Effector memory CD8-positive, alpha-beta T cell (primary cell): Measurements from ENCODE around the gene PYGO2.
"Not testable (repeated sequence)": the region's sequence is repeated elsewhere in the genome, so short reads cannot be mapped to it uniquely, and the experiment has no call there.

Experiments
- ATAC-seq: fragments of 150-1000 bp; cut with Tn5 transposase; replicated peaks from 2 replicates; pipeline ENCODE4 v1.10.0; 2021; ENCODE audit warnings: mild to moderate bottlenecking, moderate library complexity
- DNase-seq, 3 experiments: peaks; one replicate each; pipeline ENCODE4 v3.0.0; 2021
- H3K27ac Mint-ChIP-seq, 2 donors: one replicate each; pipeline ENCODE4 v1.8.0; 2022; ENCODE audit warnings: mild to moderate bottlenecking in 2 of 2, mixed read lengths in 2 of 2, moderate library complexity in 2 of 2
- H3K27me3 Mint-ChIP-seq, 2 donors: one replicate each; pipeline ENCODE4 v1.8.0; 2022; ENCODE audit warnings: mixed read lengths in 2 of 2
- H3K36me3 Mint-ChIP-seq: one replicate; pipeline ENCODE4 v1.8.0; 2022; ENCODE audit warnings: mild to moderate bottlenecking, moderate library complexity, mixed read lengths; ENCODE audit not compliant: insufficient read depth
- H3K4me1 Mint-ChIP-seq, 2 donors: one replicate each; pipeline ENCODE4 v1.8.0; 2022; ENCODE audit warnings: low read depth in 2 of 2, mixed read lengths in 2 of 2
- H3K4me3 Mint-ChIP-seq, 2 donors: one replicate each; pipeline ENCODE4 v1.8.0; 2022; ENCODE audit warnings: mild to moderate bottlenecking in 2 of 2, mixed read lengths in 2 of 2, moderate library complexity in 2 of 2
- H3K9me3 Mint-ChIP-seq, 2 donors: one replicate each; pipeline ENCODE4 v1.8.0; 2022; ENCODE audit warnings: mixed read lengths in 2 of 2

PYGO2 gene

GRCh38 chr1:154982897-154983648, 21.5 kb upstream of the PYGO2 start, which contains the start of gene FLAD1:
FLAD1 (plus strand) TSS chr1:154983344; CDS start chr1:154983695, 351 bp downstream.
- peaks cover 18% of the 10 kb centered on the region for H3K36me3 Mint-ChIP-seq
- peak; percentile 98 for ATAC-seq
- H3K4me1 Mint-ChIP-seq = peaks cover 7 to 13% of the 10 kb centered on the region in 2 donors
- H3K4me3 Mint-ChIP-seq = no peak within 1 kb of the TSS
- no peaks in the 10 kb centered on the region for H3K27me3 Mint-ChIP-seq
- H3K27ac Mint-ChIP-seq = no peak within 1 kb of the TSS
- peak; percentile 94 for DNase-seq
- H3K9me3 Mint-ChIP-seq = no peaks in the 10 kb centered on the region

- Mint-ChIP-seq H3K4me1 (peaks cover 7 to 11% of the 10 kb centered on the region in 2 donors), H3K9me3 (no peaks in the 10 kb centered on the region), H3K27ac (no peak overlapping the region), H3K36me3 (peaks cover 18% of the 10 kb centered on the region), H3K27me3 (no peaks in the 10 kb centered on the region), H3K4me3 (no peak overlapping the region)
- DNase-seq = no peak
- no peak for ATAC-seq
These were observed 20.8 kb upstream of the PYGO2 start for GRCh38 chr1:154982341-154982740.

GRCh38 chr1:154978360-154978759, 16.8 kb upstream of the PYGO2 start:
- no peaks in the 10 kb centered on the region for H3K36me3 Mint-ChIP-seq
- H3K27me3 Mint-ChIP-seq = no peaks in the 10 kb centered on the region
- no peaks in the 10 kb centered on the region for H3K9me3 Mint-ChIP-seq
- DNase-seq (no peak), ATAC-seq (no peak)
- no peak overlapping the region for H3K4me3 Mint-ChIP-seq
- no peak overlapping the region for H3K27ac Mint-ChIP-seq
- H3K4me1 Mint-ChIP-seq = peaks cover 4 to 5% of the 10 kb centered on the region in 2 donors

GRCh38 chr1:154977762-154978161, 16.2 kb upstream of the PYGO2 start:
- H3K36me3 Mint-ChIP-seq, H3K9me3 Mint-ChIP-seq, DNase-seq, H3K27me3 Mint-ChIP-seq, ATAC-seq, H3K4me1 Mint-ChIP-seq, H3K27ac Mint-ChIP-seq: not testable (repeated sequence)
- H3K4me3 Mint-ChIP-seq = peak overlapping the region in 1 of 2 donors; percentile 18

GRCh38 chr1:154975409-154976059, 14.0 kb upstream of the PYGO2 start:
- Mint-ChIP-seq H3K4me1 (peaks cover 19 to 24% of the 10 kb centered on the region in 2 donors), H3K36me3 (peaks cover 5% of the 10 kb centered on the region), H3K27ac (no peak overlapping the region), H3K4me3 (no peak overlapping the region), H3K27me3 (no peaks in the 10 kb centered on the region), H3K9me3 (no peaks in the 10 kb centered on the region)
- ATAC-seq = peak; percentile 7
- peak; percentile 29 to 39 (median 33) for DNase-seq

GRCh38 chr1:154974808-154975408, 13.3 kb upstream of the PYGO2 start:
- Mint-ChIP-seq H3K9me3 (no peaks in the 10 kb centered on the region), H3K27ac (no peak overlapping the region), H3K27me3 (no peaks in the 10 kb centered on the region), H3K36me3 (peaks cover 7% of the 10 kb centered on the region), H3K4me1 (peaks cover 19 to 24% of the 10 kb centered on the region in 2 donors), H3K4me3 (no peak overlapping the region)
- DNase-seq (peak; percentile 88 to 93 (median 93)), ATAC-seq (peak; percentile 53)

- Mint-ChIP-seq H3K4me1 (peaks cover 21 to 29% of the 10 kb centered on the region in 2 donors), H3K4me3 (no peak within 1 kb of the TSS), H3K36me3 (peaks cover 13% of the 10 kb centered on the region), H3K9me3 (no peaks in the 10 kb centered on the region), H3K27me3 (no peaks in the 10 kb centered on the region), H3K27ac (no peak within 1 kb of the TSS)
- ATAC-seq (peak; percentile 83), DNase-seq (peak; percentile 97 to 98 (median 97))
These were observed 12.7 kb upstream of the PYGO2 start, which contains the start of gene CKS1B for GRCh38 chr1:154974102-154974807. CKS1B (plus strand) TSS chr1:154974681; CDS start chr1:154974746, 65 bp downstream.

GRCh38 chr1:154973344-154974101, 11.9 kb upstream of the PYGO2 start:
- no peaks in the 10 kb centered on the region for H3K9me3 Mint-ChIP-seq
- peaks cover 14% of the 10 kb centered on the region for H3K36me3 Mint-ChIP-seq
- H3K4me1 Mint-ChIP-seq = peaks cover 25 to 32% of the 10 kb centered on the region in 2 donors
- DNase-seq (peak; percentile 88 to 92 (median 88)), ATAC-seq (peak; percentile 20)
- H3K4me3 Mint-ChIP-seq = no peak overlapping the region
- no peak overlapping the region for H3K27ac Mint-ChIP-seq
- H3K27me3 Mint-ChIP-seq = no peaks in the 10 kb centered on the region

- no peak for ATAC-seq
- Mint-ChIP-seq H3K27ac (no peak overlapping the region), H3K27me3 (no peaks in the 10 kb centered on the region), H3K36me3 (peaks cover 19% of the 10 kb centered on the region), H3K4me3 (no peak overlapping the region), H3K9me3 (no peaks in the 10 kb centered on the region), H3K4me1 (peaks cover 30 to 32% of the 10 kb centered on the region in 2 donors)
- DNase-seq = no peak
These were observed 11.1 kb upstream of the PYGO2 start for GRCh38 chr1:154972517-154973343.

- H3K4me1 Mint-ChIP-seq = peaks cover 30 to 32% of the 10 kb centered on the region in 2 donors
- no peak overlapping the region for H3K4me3 Mint-ChIP-seq
- H3K9me3 Mint-ChIP-seq = no peaks in the 10 kb centered on the region
- peaks cover 23% of the 10 kb centered on the region for H3K36me3 Mint-ChIP-seq
- ATAC-seq (no peak), DNase-seq (no peak)
- no peaks in the 10 kb centered on the region for H3K27me3 Mint-ChIP-seq
- no peak overlapping the region for H3K27ac Mint-ChIP-seq
These were observed 10.6 kb upstream of the PYGO2 start for GRCh38 chr1:154972213-154972516.

GRCh38 chr1:154971341-154971998, 9.9 kb upstream of the PYGO2 start:
- Mint-ChIP-seq H3K36me3 (peaks cover 30% of the 10 kb centered on the region), H3K4me1 (peaks cover 30% of the 10 kb centered on the region in 2 donors), H3K27ac (peak overlapping the region; percentile 33 to 78), H3K27me3 (no peaks in the 10 kb centered on the region), H3K9me3 (no peaks in the 10 kb centered on the region), H3K4me3 (no peak overlapping the region)
- ATAC-seq (no peak), DNase-seq (no peak)
